GM21576 (cell line): Measurements from ENCODE around the gene HEMK1.

Experiments used
- ATAC-seq: cut with Tn5 transposase; IDR thresholded peaks from one replicate; pipeline ENCODE4 v1.9.1; 2021; ENCODE audit warnings: mild to moderate bottlenecking, moderate library complexity; ENCODE audit not compliant: unreplicated experiment

HEMK1 gene

GRCh38 chr3:50612234-50612882, 43.0 kb downstream of the HEMK1 start:
- ATAC-seq: no peak

- ATAC-seq: no peak
These were observed 43.9 kb downstream of the HEMK1 start for GRCh38 chr3:50612970-50613846.

- ATAC-seq: no peak
These were observed 45.9 kb downstream of the HEMK1 start for GRCh38 chr3:50615190-50615589.

GRCh38 chr3:50616003-50616769, 46.9 kb downstream of the HEMK1 start:
- peak; percentile 28 for ATAC-seq

GRCh38 chr3:50616770-50617095, 47.4 kb downstream of the HEMK1 start:
- ATAC-seq: peak; percentile 67

- peak; percentile 2 for ATAC-seq
These were observed 47.9 kb downstream of the HEMK1 start, which contains the start of gene MAPKAPK3 for GRCh38 chr3:50617096-50617791. TSS of gene MAPKAPK3 (plus strand) at chr3:50617151. CDS start at chr3:50617566, 415 bp downstream.

- no peak for ATAC-seq
These were observed 48.7 kb downstream of the HEMK1 start for GRCh38 chr3:50617911-50618481.

GRCh38 chr3:50620420-50620819, 51.1 kb downstream of the HEMK1 start:
- no peak for ATAC-seq

GRCh38 chr3:50620820-50621219, 51.5 kb downstream of the HEMK1 start:
- ATAC-seq: no peak

- ATAC-seq: no peak
These were observed 53.6 kb downstream of the HEMK1 start for GRCh38 chr3:50622881-50623280.

- peak; percentile 48 for ATAC-seq
These were observed 54.6 kb downstream of the HEMK1 start for GRCh38 chr3:50623840-50624474.

GRCh38 chr3:50624634-50625033, 55.3 kb downstream of the HEMK1 start:
- ATAC-seq: no peak

GRCh38 chr3:50625231-50626182, 56.2 kb downstream of the HEMK1 start:
- no peak for ATAC-seq

- ATAC-seq: no peak
These were observed 57.1 kb downstream of the HEMK1 start for GRCh38 chr3:50626401-50626800.

GRCh38 chr3:50627407-50628051, 58.2 kb downstream of the HEMK1 start:
- ATAC-seq: no peak

GRCh38 chr3:50628601-50629000, 59.3 kb downstream of the HEMK1 start:
- ATAC-seq: no peak

- ATAC-seq: no peak
These were observed 61.1 kb downstream of the HEMK1 start for GRCh38 chr3:50630394-50630793.

- no peak for ATAC-seq
These were observed 61.6 kb downstream of the HEMK1 start for GRCh38 chr3:50630877-50631276.
